ENCODE measurements around the gene LYSMD1.

LYSMD1 gene

GRCh38 chr1:151142411-151143056 lies 23.2 kb downstream of the LYSMD1 start:
- no peak for DNase-seq (ENCODE audit: low read depth in 3 of 3)

GRCh38 chr1:151137789-151138188 lies 27.9 kb downstream of the LYSMD1 start:
- no peak for DNase-seq (ENCODE audit: low read depth in 3 of 3)

GRCh38 chr1:151135433-151136385 lies 30.0 kb downstream of the LYSMD1 start:
- no peak for DNase-seq (ENCODE audit: low read depth in 3 of 3)

- no peak for DNase-seq (ENCODE audit: low read depth in 3 of 3)
Measured at GRCh38 chr1:151134991-151135390, 30.7 kb downstream of the LYSMD1 start.

- no peak for DNase-seq (ENCODE audit: low read depth in 3 of 3)
Measured at GRCh38 chr1:151134396-151134795, 31.3 kb downstream of the LYSMD1 start.

GRCh38 chr1:151133018-151133806 lies 32.5 kb downstream of the LYSMD1 start:
- no peak for DNase-seq (ENCODE audit: low read depth in 3 of 3)

GRCh38 chr1:151132335-151133017 lies 33.2 kb downstream of the LYSMD1 start:
- DNase-seq (ENCODE audit: low read depth in 3 of 3), result no peak

GRCh38 chr1:151131701-151132334 lies 33.9 kb downstream of the LYSMD1 start:
- no peak for DNase-seq (ENCODE audit: low read depth in 3 of 3)

- peak; percentile 61 to 68 (median 67) for DNase-seq (ENCODE audit: low read depth in 3 of 3)
Measured at GRCh38 chr1:151130987-151131586, 34.6 kb downstream of the LYSMD1 start.

GRCh38 chr1:151128800-151129199 lies 36.9 kb downstream of the LYSMD1 start:
- no peak for DNase-seq (ENCODE audit: low read depth in 3 of 3)

- DNase-seq (ENCODE audit: low read depth in 3 of 3), result no peak
Measured at GRCh38 chr1:151124763-151125403, 40.8 kb downstream of the LYSMD1 start.

GRCh38 chr1:151113877-151114276 lies 51.8 kb downstream of the LYSMD1 start:
- no peak for DNase-seq (ENCODE audit: low read depth in 3 of 3)

Measured in stimulated activated CD4-positive, alpha-beta T cell treated with anti-CD3 and anti-CD28 coated beads, TNF-alpha, amount 100 ng/mL, for 4 hours (primary cell).